ENCODE data around the gene TRAF3.

GRCh38 chr14:102751088-102751487, 26.2 kb upstream of the TRAF3 start:
- TF ChIP-seq, protein P1, sequence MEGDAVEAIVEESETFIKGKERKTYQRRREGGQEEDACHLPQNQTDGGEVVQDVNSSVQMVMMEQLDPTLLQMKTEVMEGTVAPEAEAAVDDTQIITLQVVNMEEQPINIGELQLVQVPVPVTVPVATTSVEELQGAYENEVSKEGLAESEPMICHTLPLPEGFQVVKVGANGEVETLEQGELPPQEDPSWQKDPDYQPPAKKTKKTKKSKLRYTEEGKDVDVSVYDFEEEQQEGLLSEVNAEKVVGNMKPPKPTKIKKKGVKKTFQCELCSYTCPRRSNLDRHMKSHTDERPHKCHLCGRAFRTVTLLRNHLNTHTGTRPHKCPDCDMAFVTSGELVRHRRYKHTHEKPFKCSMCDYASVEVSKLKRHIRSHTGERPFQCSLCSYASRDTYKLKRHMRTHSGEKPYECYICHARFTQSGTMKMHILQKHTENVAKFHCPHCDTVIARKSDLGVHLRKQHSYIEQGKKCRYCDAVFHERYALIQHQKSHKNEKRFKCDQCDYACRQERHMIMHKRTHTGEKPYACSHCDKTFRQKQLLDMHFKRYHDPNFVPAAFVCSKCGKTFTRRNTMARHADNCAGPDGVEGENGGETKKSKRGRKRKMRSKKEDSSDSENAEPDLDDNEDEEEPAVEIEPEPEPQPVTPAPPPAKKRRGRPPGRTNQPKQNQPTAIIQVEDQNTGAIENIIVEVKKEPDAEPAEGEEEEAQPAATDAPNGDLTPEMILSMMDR (IDR thresholded peaks at IDR 0.05), result no peak
- TF ChIP-seq MAX (CRISPR knock-in tag; IDR thresholded peaks at IDR 0.05), result no peak

Measured in WTC11 (cell line).